Smooth muscle cell (in vitro differentiated cells): ENCODE results near the gene UCHL1. TPM values are rescaled to one million over a fixed set of nuclear protein-coding genes. Genes with fewer than 3 reads are reported as not detected.

Experiments used
- DNase-seq: peaks from one replicate; lab custom pipeline; 2025; ENCODE audit not compliant: unreplicated experiment; lab: John Stamatoyannopoulos, UW
- H2AFZ ChIP-seq: fragments of 200-600 bp; sonication (generic); 2 replicates; pipeline ENCODE4 v1.6.0; 2016; ENCODE audit warnings: antibody characterized with exemption, low read depth, mild to moderate bottlenecking
- H3F3A ChIP-seq: fragments of 200-600 bp; sonication (generic); 2 replicates; pipeline ENCODE4 v1.6.0; 2017; ENCODE audit warnings: antibody characterized with exemption, low read depth
- H3K27ac ChIP-seq: fragments of 200-600 bp; sonication (generic); 2 replicates; pipeline ENCODE4 v1.5.1; 2016; ENCODE audit warnings: low read depth, mild to moderate bottlenecking
- H3K27me3 ChIP-seq: fragments of 200-600 bp; sonication (generic); 2 replicates; pipeline ENCODE4 v1.6.1; 2016; ENCODE audit warnings: low read depth, mild to moderate bottlenecking
- H3K36me3 ChIP-seq: fragments of 200-600 bp; sonication (generic); 2 replicates; pipeline ENCODE4 v1.5.1; 2016; ENCODE audit warnings: low read depth
- H3K4me1 ChIP-seq: fragments of 200-600 bp; sonication (generic); 2 replicates; pipeline ENCODE4 v1.5.1; 2016; ENCODE audit warnings: low read depth
- H3K4me2 ChIP-seq: fragments of 200-600 bp; sonication (generic); 2 replicates; pipeline ENCODE4 v1.6.0; 2016; ENCODE audit warnings: mild to moderate bottlenecking
- H3K4me3 ChIP-seq: fragments of 200-600 bp; sonication (generic); 2 replicates; pipeline ENCODE4 v1.5.1; 2016; ENCODE audit warnings: mild to moderate bottlenecking
- H3K79me2 ChIP-seq: fragments of 200-600 bp; sonication (generic); 2 replicates; pipeline ENCODE4 v1.6.0; 2016; ENCODE audit warnings: low read depth, mild to moderate bottlenecking
- H3K9ac ChIP-seq: fragments of 200-600 bp; sonication (generic); 2 replicates; pipeline ENCODE4 v1.6.0; 2016; ENCODE audit warnings: low read depth
- H3K9me3 ChIP-seq: fragments of 200-600 bp; sonication (generic); replicated peaks from 2 replicates; pipeline ENCODE4 v1.5.1; 2016; ENCODE audit warnings: low read depth
- H4K20me1 ChIP-seq: fragments of 200-600 bp; sonication (generic); 2 replicates; pipeline ENCODE4 v1.6.0; 2016; ENCODE audit warnings: low read depth
- CTCF ChIP-seq: fragments of 200-600 bp; sonication (generic); IDR thresholded peaks from 2 replicates; pipeline ENCODE4 v1.5.1; 2017; ENCODE audit warnings: borderline replicate concordance, mild to moderate bottlenecking, antibody characterized with exemption; ENCODE audit not compliant: insufficient read depth, poor library complexity, severe bottlenecking
- WGBS: methylation state at CpG from one replicate; pipeline ENCODE4 v1.1.7; 2016; ENCODE audit warnings: low lambda C conversion rate; 5-methylcytosine and 5-hydroxymethylcytosine counted together
- polyA plus RNA-seq: library from polyadenylated mRNA; unstranded; fragments of >200 nt; fragmentation: Nextera tagmentation; extraction: Ambion mirVana; gene quantifications from 2 replicates; pipeline ENCODE4 v1.2.1, GENCODE V29; 2016
- total RNA-seq: library from RNA; depleted of rRNA; stranded (reverse); fragments of >200 nt; gene quantifications from 2 replicates; pipeline ENCODE4 v1.2.3, GENCODE V29; 2014

Gene UCHL1
- total and polyA plus RNA-seq, 2 experiments from 2014 or later = 223 to 330 TPM

GRCh38 chr4:41209901-41210300, 46.8 kb upstream of the UCHL1 start:
- 97% methylated on average over 9 of the region's 9 CpGs for WGBS
- H4K20me1 ChIP-seq = peaks cover 28% of the 10 kb centered on the region
- no peak overlapping the region for H3K4me3 ChIP-seq
- no peaks in the 10 kb centered on the region for H3K9me3 ChIP-seq
- H3K4me1 ChIP-seq = peaks cover 12% of the 10 kb centered on the region
- no peak overlapping the region for H3K27ac ChIP-seq
- peaks cover 83% of the 10 kb centered on the region for H3K79me2 ChIP-seq
- no peak for TF ChIP-seq CTCF
- H3F3A ChIP-seq = peaks cover 7% of the 10 kb centered on the region
- no peak for DNase-seq
- H2AFZ ChIP-seq = no peak overlapping the region
- no peaks in the 10 kb centered on the region for H3K27me3 ChIP-seq
- H3K36me3 ChIP-seq = no peaks in the 10 kb centered on the region
- H3K4me2 ChIP-seq = no peak overlapping the region
- no peak overlapping the region for H3K9ac ChIP-seq

- Histone ChIP-seq H2AFZ (no peak overlapping the region), H3K27ac (peak overlapping the region; percentile 13), H3K9me3 (no peaks in the 10 kb centered on the region), H3K4me1 (peaks cover 12% of the 10 kb centered on the region), H3K9ac (no peak overlapping the region), H3K36me3 (no peaks in the 10 kb centered on the region), H3K27me3 (no peaks in the 10 kb centered on the region), H3K4me2 (peak overlapping the region; percentile 96), H3K4me3 (peak overlapping the region; percentile 91), H4K20me1 (peaks cover 17% of the 10 kb centered on the region), H3F3A (peaks cover 19% of the 10 kb centered on the region), H3K79me2 (peaks cover 63% of the 10 kb centered on the region)
- no peak for DNase-seq
- no peak for TF ChIP-seq CTCF
- WGBS = 93% methylated on average over 1 of the region's 1 CpG
Observed at GRCh38 chr4:41211951-41212615, 44.6 kb upstream of the UCHL1 start.

- Histone ChIP-seq H3K79me2 (peaks cover 57% of the 10 kb centered on the region), H3K36me3 (no peaks in the 10 kb centered on the region), H3K4me2 (peak overlapping the region; percentile 96), H3K4me3 (peak overlapping the region; percentile 91), H3K4me1 (peaks cover 13% of the 10 kb centered on the region), H3K27ac (peak overlapping the region; percentile 13), H3K27me3 (no peaks in the 10 kb centered on the region), H4K20me1 (peaks cover 17% of the 10 kb centered on the region), H2AFZ (no peak overlapping the region), H3K9ac (peak overlapping the region; percentile 79), H3K9me3 (no peaks in the 10 kb centered on the region), H3F3A (peaks cover 20% of the 10 kb centered on the region)
- 35% methylated on average over 12 of the region's 12 CpGs for WGBS
- no peak for DNase-seq
- peak; percentile 32 for TF ChIP-seq CTCF
Observed at GRCh38 chr4:41212616-41213203, 44.0 kb upstream of the UCHL1 start.
